WTC11 (cell line): ENCODE results near the gene TNKS2. TPM values are rescaled to one million over a fixed set of nuclear protein-coding genes. Genes with fewer than 3 reads are reported as not detected.

ENCODE experiments used
- ATAC-seq: fragments of 200-7000 bp; cut with Tn5 transposase; 2 replicates; pipeline ENCODE4 v1.10.0; 2021; ENCODE audit warnings: mild to moderate bottlenecking, moderate library complexity
- CTCF ChIA-PET: fragments of 300-600 bp; sonication (Branson Sonifier 250); formaldehyde crosslinking; loops from one replicate; lab custom pipeline; 2021; ENCODE audit warnings: antibody characterized with exemption; lab: Charles Lee
- POLR2A ChIA-PET: fragments of 350-600 bp; sonication (Branson Sonifier 250); formaldehyde crosslinking; loops from one replicate; lab custom pipeline; 2021; ENCODE audit warnings: antibody characterized with exemption; lab: Charles Lee
- DNase-seq: peaks from one replicate; pipeline ENCODE4 v3.0.0; 2021; ENCODE audit warnings: low spot score
- H3K27ac Mint-ChIP-seq: 2 replicates; pipeline ENCODE4 v1.8.0; 2021; ENCODE audit warnings: mixed read lengths
- H3K27me3 Mint-ChIP-seq: 2 replicates; pipeline ENCODE4 v1.8.0; 2021; ENCODE audit warnings: low read depth, mild to moderate bottlenecking, moderate library complexity, mixed read lengths
- H3K36me3 Mint-ChIP-seq: 2 replicates; pipeline ENCODE4 v1.8.0; 2021; ENCODE audit warnings: mixed read lengths
- H3K4me1 Mint-ChIP-seq: 2 replicates; pipeline ENCODE4 v1.8.0; 2022; ENCODE audit warnings: mixed read lengths
- H3K4me3 Mint-ChIP-seq: 2 replicates; pipeline ENCODE4 v1.8.0; 2021; ENCODE audit warnings: mild to moderate bottlenecking, moderate library complexity, mixed read lengths
- H3K9me3 Mint-ChIP-seq: 2 replicates; pipeline ENCODE4 v1.8.0; 2021; ENCODE audit warnings: mixed read lengths
- ATF1 ChIP-seq: sonication (generic); formaldehyde crosslinking; IDR thresholded peaks from 2 replicates; pipeline ENCODE4 v1.8.1; 2023; ENCODE audit warnings: mild to moderate bottlenecking, moderate library complexity, missing genetic modification reagents
- FOXP1 ChIP-seq: sonication (generic); formaldehyde crosslinking; IDR thresholded peaks from 2 replicates; pipeline ENCODE4 v1.8.0; 2022; ENCODE audit warnings: missing genetic modification reagents, mild to moderate bottlenecking, moderate library complexity, borderline replicate concordance
- GABPB1 ChIP-seq: sonication (generic); formaldehyde crosslinking; IDR thresholded peaks from 2 replicates; pipeline ENCODE4 v1.8.1; 2023; ENCODE audit warnings: mild to moderate bottlenecking, missing genetic modification reagents
- GRHL2 ChIP-seq: fragments of 250-450 bp; sonication (Bioruptor Pico); IDR thresholded peaks from 2 replicates; pipeline ENCODE4 v1.8.0; 2022; ENCODE audit warnings: mild to moderate bottlenecking, moderate library complexity; ENCODE audit not compliant: insufficient replicate concordance, severe bottlenecking
- IRF1 ChIP-seq: sonication (generic); formaldehyde crosslinking; IDR thresholded peaks from 2 replicates; pipeline ENCODE4 v1.8.0; 2023; ENCODE audit warnings: missing genetic modification reagents
- IRF2 ChIP-seq: sonication (generic); formaldehyde crosslinking; IDR thresholded peaks from 2 replicates; pipeline ENCODE4 v1.8.0; 2022; ENCODE audit warnings: low read depth, missing genetic modification reagents, borderline replicate concordance
- JAZF1 ChIP-seq: fragments of 250-450 bp; sonication (Bioruptor Pico); IDR thresholded peaks from 2 replicates; pipeline ENCODE4 v1.9.0; 2021; ENCODE audit warnings: moderate library complexity, mild to moderate bottlenecking, inconsistent platforms
- KAT7 ChIP-seq: sonication (generic); formaldehyde crosslinking; IDR thresholded peaks from 2 replicates; pipeline ENCODE4 v1.8.1; 2023; ENCODE audit warnings: missing genetic modification reagents, mild to moderate bottlenecking, borderline replicate concordance
- MLX ChIP-seq: sonication (generic); formaldehyde crosslinking; IDR thresholded peaks from 2 replicates; pipeline ENCODE4 v1.8.1; 2023; ENCODE audit warnings: mild to moderate bottlenecking, missing genetic modification reagents, moderate library complexity
- SOX15 ChIP-seq: fragments of 250-450 bp; sonication (Bioruptor Pico); IDR thresholded peaks from 2 replicates; pipeline ENCODE4 v1.9.0; 2021; ENCODE audit warnings: mild to moderate bottlenecking
- TP53 ChIP-seq: sonication (generic); formaldehyde crosslinking; IDR thresholded peaks from 2 replicates; pipeline ENCODE4 v1.8.1; 2023; ENCODE audit warnings: mild to moderate bottlenecking, missing genetic modification reagents
- total RNA-seq: library from RNA; stranded (reverse); gene quantifications from 3 replicates; pipeline ENCODE4 v1.2.3, GENCODE V29; 2021
- TF ChIP-seq, protein P1 (sequence below): sonication (generic); formaldehyde crosslinking; IDR thresholded peaks from 2 replicates; pipeline ENCODE4 v1.8.1; 2023; ENCODE audit warnings: mild to moderate bottlenecking, missing genetic modification reagents, moderate library complexity
- TF ChIP-seq, protein P2 (sequence below): sonication (generic); formaldehyde crosslinking; IDR thresholded peaks from 2 replicates; pipeline ENCODE4 v1.8.1; 2022; ENCODE audit warnings: mild to moderate bottlenecking, moderate library complexity, missing genetic modification reagents
- TF ChIP-seq, protein P3 (sequence below): sonication (generic); formaldehyde crosslinking; IDR thresholded peaks from 2 replicates; pipeline ENCODE4 v1.8.1; 2023; ENCODE audit warnings: mild to moderate bottlenecking, moderate library complexity, missing genetic modification reagents
- TF ChIP-seq, protein P4 (sequence below): fragments of 250-450 bp; sonication (Bioruptor Pico); IDR thresholded peaks from 2 replicates; pipeline ENCODE4 v1.9.0; 2021; ENCODE audit warnings: mild to moderate bottlenecking
- TF ChIP-seq, protein P5 (sequence below): fragments of 250-450 bp; sonication (Bioruptor Pico); IDR thresholded peaks from 2 replicates; pipeline ENCODE4 v1.9.0; 2021; ENCODE audit warnings: moderate library complexity, mild to moderate bottlenecking, inconsistent platforms, borderline replicate concordance

TNKS2 gene
- total RNA-seq, 1 experiment from 2014 or later: 53.5 TPM

- TF ChIP-seq, protein P1, sequence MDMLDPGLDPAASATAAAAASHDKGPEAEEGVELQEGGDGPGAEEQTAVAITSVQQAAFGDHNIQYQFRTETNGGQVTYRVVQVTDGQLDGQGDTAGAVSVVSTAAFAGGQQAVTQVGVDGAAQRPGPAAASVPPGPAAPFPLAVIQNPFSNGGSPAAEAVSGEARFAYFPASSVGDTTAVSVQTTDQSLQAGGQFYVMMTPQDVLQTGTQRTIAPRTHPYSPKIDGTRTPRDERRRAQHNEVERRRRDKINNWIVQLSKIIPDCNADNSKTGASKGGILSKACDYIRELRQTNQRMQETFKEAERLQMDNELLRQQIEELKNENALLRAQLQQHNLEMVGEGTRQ: no peak
- TF ChIP-seq GRHL2 (CRISPR knock-in tag): no peak
Observed at GRCh38 chr10:91800182-91800581, 2.0 kb downstream of the TNKS2 start (continued).

- ATAC-seq (no peak), DNase-seq (no peak)
- H3K4me1 Mint-ChIP-seq: peaks cover 38% of the 10 kb centered on the region
- no peaks in the 10 kb centered on the region for H3K27me3 Mint-ChIP-seq
- peak overlapping the region; percentile 82; the same call in 1 of the 2 replicates for H3K27ac Mint-ChIP-seq
- H3K36me3 Mint-ChIP-seq: peaks cover 19% of the 10 kb centered on the region
- H3K9me3 Mint-ChIP-seq: no peaks in the 10 kb centered on the region
- TF ChIP-seq IRF2 (CRISPR knock-in tag) (no peak), MLX (CRISPR knock-in tag) (no peak)
- TF ChIP-seq, protein P2, sequence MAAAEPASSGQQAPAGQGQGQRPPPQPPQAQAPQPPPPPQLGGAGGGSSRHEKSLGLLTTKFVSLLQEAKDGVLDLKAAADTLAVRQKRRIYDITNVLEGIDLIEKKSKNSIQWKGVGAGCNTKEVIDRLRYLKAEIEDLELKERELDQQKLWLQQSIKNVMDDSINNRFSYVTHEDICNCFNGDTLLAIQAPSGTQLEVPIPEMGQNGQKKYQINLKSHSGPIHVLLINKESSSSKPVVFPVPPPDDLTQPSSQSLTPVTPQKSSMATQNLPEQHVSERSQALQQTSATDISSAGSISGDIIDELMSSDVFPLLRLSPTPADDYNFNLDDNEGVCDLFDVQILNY: no peak
- POLR2A ChIA-PET: no interaction called here
- H3K4me3 Mint-ChIP-seq: peak overlapping the region; percentile 93
- CTCF ChIA-PET: no interaction called here
Observed at GRCh38 chr10:91800756-91801155, 2.5 kb downstream of the TNKS2 start.

DNA sequence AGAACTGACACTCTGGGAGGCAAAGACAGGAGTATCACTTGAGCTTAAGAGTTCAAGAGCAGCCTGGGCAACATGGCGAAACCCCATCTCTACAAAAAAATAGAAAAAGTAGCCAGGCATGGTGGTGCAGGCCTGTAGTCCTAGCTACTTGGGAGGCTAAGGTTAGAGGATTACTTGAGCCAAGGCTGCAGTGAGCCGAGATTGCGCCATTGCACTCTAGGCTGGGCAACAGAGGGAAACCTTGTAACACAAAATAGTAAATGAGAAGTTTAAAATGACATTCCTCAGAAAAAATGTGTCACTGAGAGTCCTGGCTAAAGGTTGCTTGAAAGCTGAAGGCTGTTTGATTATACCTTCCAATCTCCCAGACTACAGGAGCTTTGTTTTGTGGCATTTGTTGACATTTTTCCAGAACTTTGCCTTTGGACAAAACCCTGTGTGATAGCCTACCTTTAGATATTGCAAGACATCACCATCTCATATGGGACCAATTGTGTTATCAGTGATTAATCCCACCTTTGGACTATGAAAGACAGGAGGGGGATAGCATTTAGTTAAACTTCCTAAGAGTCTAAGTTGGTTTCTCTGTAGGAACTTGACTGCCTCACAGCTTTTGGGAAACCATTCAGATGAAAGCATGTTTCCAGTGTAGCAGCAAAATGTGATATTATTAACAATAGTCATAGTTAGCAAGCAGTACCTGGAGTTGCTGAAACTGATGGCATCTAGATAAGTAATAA is 5.3 kb downstream of the TNKS2 start:
- DNase-seq (no peak), ATAC-seq (no peak)
- TF ChIP-seq GABPB1 (CRISPR knock-in tag): no peak
- no peak for TF ChIP-seq GRHL2 (CRISPR knock-in tag)
- no peak for TF ChIP-seq ATF1 (CRISPR knock-in tag)
- TF ChIP-seq, protein P3, sequence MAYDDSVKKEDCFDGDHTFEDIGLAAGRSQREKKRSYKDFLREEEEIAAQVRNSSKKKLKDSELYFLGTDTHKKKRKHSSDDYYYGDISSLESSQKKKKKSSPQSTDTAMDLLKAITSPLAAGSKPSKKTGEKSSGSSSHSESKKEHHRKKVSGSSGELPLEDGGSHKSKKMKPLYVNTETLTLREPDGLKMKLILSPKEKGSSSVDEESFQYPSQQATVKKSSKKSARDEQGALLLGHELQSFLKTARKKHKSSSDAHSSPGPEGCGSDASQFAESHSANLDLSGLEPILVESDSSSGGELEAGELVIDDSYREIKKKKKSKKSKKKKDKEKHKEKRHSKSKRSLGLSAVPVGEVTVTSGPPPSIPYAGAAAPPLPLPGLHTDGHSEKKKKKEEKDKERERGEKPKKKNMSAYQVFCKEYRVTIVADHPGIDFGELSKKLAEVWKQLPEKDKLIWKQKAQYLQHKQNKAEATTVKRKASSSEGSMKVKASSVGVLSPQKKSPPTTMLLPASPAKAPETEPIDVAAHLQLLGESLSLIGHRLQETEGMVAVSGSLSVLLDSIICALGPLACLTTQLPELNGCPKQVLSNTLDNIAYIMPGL: no peak
- no peak for TF ChIP-seq SOX15
- TF ChIP-seq, protein P4, sequence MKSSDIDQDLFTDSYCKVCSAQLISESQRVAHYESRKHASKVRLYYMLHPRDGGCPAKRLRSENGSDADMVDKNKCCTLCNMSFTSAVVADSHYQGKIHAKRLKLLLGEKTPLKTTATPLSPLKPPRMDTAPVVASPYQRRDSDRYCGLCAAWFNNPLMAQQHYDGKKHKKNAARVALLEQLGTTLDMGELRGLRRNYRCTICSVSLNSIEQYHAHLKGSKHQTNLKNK (CRISPR knock-in tag): no peak
- no peak for TF ChIP-seq TP53 (CRISPR knock-in tag)
- TF ChIP-seq, protein P5, sequence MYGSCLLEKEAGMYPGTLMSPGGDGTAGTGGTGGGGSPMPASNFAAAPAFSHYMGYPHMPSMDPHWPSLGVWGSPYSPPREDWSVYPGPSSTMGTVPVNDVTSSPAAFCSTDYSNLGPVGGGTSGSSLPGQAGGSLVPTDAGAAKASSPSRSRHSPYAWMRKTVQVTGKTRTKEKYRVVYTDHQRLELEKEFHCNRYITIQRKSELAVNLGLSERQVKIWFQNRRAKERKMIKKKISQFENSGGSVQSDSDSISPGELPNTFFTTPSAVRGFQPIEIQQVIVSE (CRISPR knock-in tag): no peak
- no peak for TF ChIP-seq JAZF1
- TF ChIP-seq KAT7 (CRISPR knock-in tag): no peak
- no peak for TF ChIP-seq IRF1
- no peak for TF ChIP-seq FOXP1
- POLR2A ChIA-PET: no interaction called here
- H3K4me3 Mint-ChIP-seq: no peak overlapping the region
- CTCF ChIA-PET: interaction anchor here (0.6 to 0.9 kb wide), 2 partner anchors 8 to 45 kb away, joined by 3 to 4 read pairs; no protein-coding TSS in a partner anchor
- no peaks in the 10 kb centered on the region for H3K27me3 Mint-ChIP-seq
- no peak overlapping the region for H3K27ac Mint-ChIP-seq
- H3K4me1 Mint-ChIP-seq: peaks cover 17% of the 10 kb centered on the region
- no peaks in the 10 kb centered on the region for H3K9me3 Mint-ChIP-seq
- H3K36me3 Mint-ChIP-seq: peaks cover 29% of the 10 kb centered on the region
